Measurements from ENCODE around the gene SP3. TPM values are rescaled to one million over a fixed set of nuclear protein-coding genes. Genes with fewer than 3 reads are reported as not detected.

Gene SP3
- total RNA-seq, 2 donors from 2014 or later, result 41.0 to 42.8 TPM

DNA sequence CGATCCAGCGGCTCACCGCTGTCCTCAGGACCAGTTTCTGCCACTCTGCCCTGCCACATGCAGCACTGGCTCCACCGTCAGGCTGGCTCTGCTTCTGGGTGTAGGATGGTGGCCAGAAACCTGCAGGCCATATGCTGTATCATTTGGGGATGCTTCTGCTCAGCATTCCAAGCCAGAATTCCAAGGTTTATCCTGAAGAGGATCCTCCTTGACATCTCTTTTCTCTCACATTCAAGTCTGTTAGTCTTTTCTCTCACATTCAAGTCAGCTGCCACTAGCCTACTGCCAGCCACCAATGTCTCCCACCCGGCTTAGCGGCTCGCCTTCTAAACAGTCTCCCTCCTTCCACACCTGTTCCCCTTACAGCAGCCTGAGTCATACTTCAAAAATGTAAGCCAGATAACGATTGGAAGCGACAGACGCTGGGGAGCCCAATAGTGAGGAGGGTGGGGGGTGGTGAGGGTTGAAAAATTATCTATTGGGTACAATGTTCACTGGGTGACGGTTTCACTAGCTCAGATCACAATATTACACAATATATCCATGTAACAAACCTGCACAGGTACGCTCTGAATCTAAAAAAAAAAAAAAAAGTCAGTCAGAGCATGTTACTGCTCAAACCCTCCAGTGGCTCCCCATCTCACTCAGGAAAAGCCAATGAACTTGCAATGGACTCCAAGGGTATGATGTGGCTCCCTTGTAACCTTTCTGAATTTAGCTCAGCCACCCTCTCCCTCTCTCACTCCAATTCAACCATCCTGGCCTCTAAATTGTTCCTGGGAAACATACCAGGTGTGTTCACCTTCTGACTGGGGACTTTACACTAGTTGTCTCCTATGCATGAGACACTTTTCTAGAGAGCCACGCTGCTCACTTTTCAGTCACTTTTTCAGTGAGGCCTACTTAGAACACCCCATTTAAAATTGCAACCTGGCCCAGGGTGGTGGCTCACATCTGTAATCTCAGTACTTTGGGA is 38.8 kb upstream of the SP3 start:
- Histone ChIP-seq H3K4me3 (no peak overlapping the region), H3K4me1 (peaks cover 28% of the 10 kb centered on the region), H3K9me3 (no peaks in the 10 kb centered on the region), H3K27me3 (no peaks in the 10 kb centered on the region), H3K36me3 (replicated peaks in 1 of 2; ENCODE audit: insufficient read depth in 1 of 2, low read depth in 2 of 2) (no peaks in the 10 kb centered on the region), H3K27ac (peak overlapping the region; percentile 49 to 75 (median 60))
- DNase-seq, result peak; percentile 69 to 81 (median 76)
- ATAC-seq, result peak; percentile 83
- intact Hi-C loops (cut with DNase I), result loop anchor here (10.0 kb wide), 1 partner anchor 119 kb away; no protein-coding TSS in a partner anchor
- TF ChIP-seq, protein P1, sequence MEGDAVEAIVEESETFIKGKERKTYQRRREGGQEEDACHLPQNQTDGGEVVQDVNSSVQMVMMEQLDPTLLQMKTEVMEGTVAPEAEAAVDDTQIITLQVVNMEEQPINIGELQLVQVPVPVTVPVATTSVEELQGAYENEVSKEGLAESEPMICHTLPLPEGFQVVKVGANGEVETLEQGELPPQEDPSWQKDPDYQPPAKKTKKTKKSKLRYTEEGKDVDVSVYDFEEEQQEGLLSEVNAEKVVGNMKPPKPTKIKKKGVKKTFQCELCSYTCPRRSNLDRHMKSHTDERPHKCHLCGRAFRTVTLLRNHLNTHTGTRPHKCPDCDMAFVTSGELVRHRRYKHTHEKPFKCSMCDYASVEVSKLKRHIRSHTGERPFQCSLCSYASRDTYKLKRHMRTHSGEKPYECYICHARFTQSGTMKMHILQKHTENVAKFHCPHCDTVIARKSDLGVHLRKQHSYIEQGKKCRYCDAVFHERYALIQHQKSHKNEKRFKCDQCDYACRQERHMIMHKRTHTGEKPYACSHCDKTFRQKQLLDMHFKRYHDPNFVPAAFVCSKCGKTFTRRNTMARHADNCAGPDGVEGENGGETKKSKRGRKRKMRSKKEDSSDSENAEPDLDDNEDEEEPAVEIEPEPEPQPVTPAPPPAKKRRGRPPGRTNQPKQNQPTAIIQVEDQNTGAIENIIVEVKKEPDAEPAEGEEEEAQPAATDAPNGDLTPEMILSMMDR (IDR thresholded peaks at IDR 0.05), result peak; percentile 21 to 77 (median 61)
- peak in 1 of 3 donors; percentile 15 for TF ChIP-seq POLR2A (IDR thresholded peaks at IDR 0.05)
- WGBS, 2 donors, result 31 to 35% methylated on average over 13 of the region's 13 CpGs

GRCh38 chr2:174002679-174003078 is 37.5 kb upstream of the SP3 start:
- Histone ChIP-seq H3K4me3 (no peak overlapping the region), H3K27ac (no peak overlapping the region), H3K4me1 (peaks cover 41% of the 10 kb centered on the region), H3K36me3 (replicated peaks in 1 of 2; ENCODE audit: insufficient read depth in 1 of 2, low read depth in 2 of 2) (no peaks in the 10 kb centered on the region), H3K27me3 (no peaks in the 10 kb centered on the region), H3K9me3 (no peaks in the 10 kb centered on the region)
- intact Hi-C loops (cut with DNase I), result loop anchor here (10.0 kb wide), 1 partner anchor 118 kb away; no protein-coding TSS in a partner anchor
- TF ChIP-seq POLR2A (IDR thresholded peaks at IDR 0.05), result no peak
- TF ChIP-seq, protein P1 (IDR thresholded peaks at IDR 0.05), result no peak
- WGBS, 2 donors, result 91 to 96% methylated on average over 5 of the region's 5 CpGs
- DNase-seq (no peak), ATAC-seq (no peak)

DNA sequence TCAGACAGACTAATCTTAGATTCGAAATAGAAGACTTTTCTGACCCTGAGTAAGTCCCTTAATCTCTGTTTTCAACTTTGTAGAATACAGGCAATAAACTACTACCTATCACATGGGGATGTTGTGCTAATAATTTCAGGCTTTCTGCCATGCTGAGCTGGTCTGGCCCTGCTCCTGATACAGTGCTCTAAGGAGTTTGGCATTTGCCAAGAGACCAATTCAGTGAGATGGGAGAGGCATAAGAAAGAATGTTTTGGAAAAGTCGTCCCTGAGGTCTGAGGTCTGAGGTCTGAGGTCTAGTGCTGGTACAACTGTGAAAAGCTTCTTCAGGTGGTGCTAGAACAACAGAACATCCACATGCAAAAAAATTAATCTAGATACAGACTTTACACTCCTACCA is 35.9 kb upstream of the SP3 start:
- TF ChIP-seq, protein P1 (IDR thresholded peaks at IDR 0.05), result no peak
- TF ChIP-seq POLR2A (IDR thresholded peaks at IDR 0.05), result no peak
- WGBS, 2 donors, result 36 to 48% methylated on average over 2 of the region's 2 CpGs
- no peak overlapping the region for H3K27ac ChIP-seq
- H3K27me3 ChIP-seq, result no peaks in the 10 kb centered on the region
- intact Hi-C loops (cut with DNase I), result loop anchor here (10.0 kb wide), 1 partner anchor 116 kb away; no protein-coding TSS in a partner anchor
- no peaks in the 10 kb centered on the region for H3K9me3 ChIP-seq
- H3K4me1 ChIP-seq, result peaks cover 56% of the 10 kb centered on the region
- H3K36me3 ChIP-seq (replicated peaks in 1 of 2; ENCODE audit: insufficient read depth in 1 of 2, low read depth in 2 of 2), result no peaks in the 10 kb centered on the region
- DNase-seq (no peak), ATAC-seq (no peak)
- H3K4me3 ChIP-seq, result no peak overlapping the region

DNA sequence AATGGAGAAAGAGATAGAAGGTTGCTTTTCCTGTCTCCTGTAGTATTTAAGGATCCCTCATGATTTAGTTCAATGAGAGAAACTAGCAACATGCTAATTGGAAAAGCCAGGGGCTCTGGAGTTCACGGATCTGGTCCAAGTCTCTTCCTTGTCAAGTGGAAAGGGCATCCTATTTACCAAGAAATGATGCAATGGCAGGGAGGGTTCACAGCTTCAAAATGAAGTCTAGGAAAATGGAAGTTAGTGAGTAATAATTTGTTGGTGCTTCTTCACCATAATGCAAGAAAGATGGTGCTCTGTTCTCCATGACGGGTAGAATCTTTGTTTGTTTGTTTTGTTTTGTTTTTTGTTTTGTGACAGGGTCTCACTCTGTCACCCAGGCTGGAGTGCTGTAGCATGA is 34.6 kb upstream of the SP3 start:
- Histone ChIP-seq H3K27ac (no peak overlapping the region), H3K4me3 (no peak overlapping the region), H3K36me3 (replicated peaks in 1 of 2; ENCODE audit: insufficient read depth in 1 of 2, low read depth in 2 of 2) (no peaks in the 10 kb centered on the region), H3K4me1 (peaks cover 52% of the 10 kb centered on the region), H3K27me3 (no peaks in the 10 kb centered on the region), H3K9me3 (no peaks in the 10 kb centered on the region)
- ATAC-seq, result no peak
- intact Hi-C loops (cut with DNase I), result loop anchor here (10.0 kb wide), 1 partner anchor 115 kb away; no protein-coding TSS in a partner anchor
- no peak for TF ChIP-seq POLR2A (IDR thresholded peaks at IDR 0.05)
- TF ChIP-seq, protein P1 (IDR thresholded peaks at IDR 0.05), result no peak
- no peak for DNase-seq
- 82 to 94% methylated on average over 2 of the region's 2 CpGs for WGBS, 2 donors

All from body of pancreas (tissue), 4 donors.